K562 (cell line): Measurements from ENCODE around the gene RHOU. TPM values are rescaled to one million over a fixed set of nuclear protein-coding genes. Genes with fewer than 3 reads are reported as not detected.

Experiments
- ATAC-seq: fragments of 200-7000 bp; cut with Tn5 transposase; 3 replicates; pipeline ENCODE4 v1.9.1; 2020; ENCODE audit warnings: moderate library complexity
- BruUV-seq: library from RNA; stranded (reverse); fragments of 400-500 nt; replicated peaks from 2 replicates; lab custom pipeline; 2021; lab: Mats Ljungman, UMichigan
- CTCF ChIA-PET: fragments of 300-600 bp; formaldehyde crosslinking; extraction: SDS; loops from one replicate; lab custom pipeline; 2021; ENCODE audit warnings: low intra/inter-chr PET ratio; lab: Yijun Ruan, JAX
- POLR2A ChIA-PET: fragments of 300-600, 350-650 bp; sonication (Branson Sonifier 250); formaldehyde crosslinking; extraction: SDS; loops from one replicate; lab custom pipeline; 2021; ENCODE audit warnings: antibody characterized with exemption, inconsistent platforms; lab: Yijun Ruan, JAX
- DNase-seq, 4 experiments: peaks; one replicate each; pipeline versions ENCODE4 v3.0.0 to v3.0.0-alpha.2; 2011 to 2018; ENCODE audit warnings: low spot score in 3 of 4, mixed read lengths in 3 of 4; ENCODE audit errors: extremely low read depth in 1 of 4
- FAIRE-seq: peaks from 2 replicates; lab custom pipeline; 2011; peaks lifted over from hg19 to GRCh38; lab: Jason Lieb, UNC
- H2AFZ ChIP-seq: 2 replicates; pipeline ENCODE4 v1.6.0; 2011; ENCODE audit warnings: low read depth, low read length, control low read depth, inconsistent platforms
- H3K27ac ChIP-seq: fragments of 200-600 bp; 3 replicates; pipeline ENCODE4 v1.8.0; 2011; ENCODE audit warnings: low read depth, mild to moderate bottlenecking, control low read depth, inconsistent platforms, low read length, moderate library complexity, mixed read lengths; ENCODE audit errors: extremely low read depth
- H3K27me3 ChIP-seq, 2 experiments: fragments of 300-600 bp in 1 of 2; 2 replicates in 1 of 2; 3 replicates in 1 of 2; pipeline versions ENCODE4 v1.6.0 to v1.8.0; 2011; ENCODE audit warnings: inconsistent platforms in 2 of 2, low read length in 2 of 2, mild to moderate bottlenecking in 1 of 2, mixed read lengths in 1 of 2, moderate library complexity in 1 of 2; ENCODE audit not compliant: control insufficient read depth in 2 of 2, insufficient read depth in 2 of 2
- H3K36me3 ChIP-seq: fragments of 300-600 bp; 3 replicates; pipeline ENCODE4 v1.8.0; 2011; ENCODE audit warnings: mild to moderate bottlenecking, low read length, inconsistent platforms; ENCODE audit not compliant: control insufficient read depth, insufficient read depth
- H3K4me1 ChIP-seq, 2 experiments: fragments of 200-600 bp in 1 of 2; replicated peaks in 1 of 2; 2 replicates in 1 of 2; 3 replicates in 1 of 2; pipeline versions ENCODE4 v1.5.1 to v1.8.0; 2011; ENCODE audit warnings: inconsistent platforms in 2 of 2, low read length in 2 of 2, mild to moderate bottlenecking in 1 of 2, mixed read lengths in 1 of 2, moderate library complexity in 1 of 2; ENCODE audit not compliant: control insufficient read depth in 2 of 2, insufficient read depth in 2 of 2
- H3K4me2 ChIP-seq: 2 replicates; pipeline ENCODE4 v1.6.1; 2011; ENCODE audit warnings: low read length, control low read depth, inconsistent platforms, mixed read lengths; ENCODE audit not compliant: insufficient read depth
- H3K4me3 ChIP-seq: fragments of 200-600 bp; sonication (generic), shearing (Covaris generic); 2 replicates; pipeline ENCODE4 v1.5.1; 2016; ENCODE audit warnings: control low read depth, inconsistent platforms
- H3K79me2 ChIP-seq: fragments of 200-600 bp; 3 replicates; pipeline ENCODE4 v1.8.0; 2011; ENCODE audit warnings: low read length, inconsistent platforms; ENCODE audit not compliant: control insufficient read depth, insufficient read depth
- H3K9ac ChIP-seq, 2 experiments: 2 replicates each; pipeline versions ENCODE4 v1.6.0 to v1.6.1; 2011; ENCODE audit warnings: low read depth in 2 of 2, low read length in 2 of 2, control low read depth in 1 of 2, inconsistent platforms in 1 of 2, mild to moderate bottlenecking in 1 of 2, mixed read lengths in 1 of 2; ENCODE audit not compliant: insufficient read depth in 1 of 2
- H3K9me1 ChIP-seq: one replicate; pipeline ENCODE4 v1.6.0; 2011; ENCODE audit warnings: inconsistent platforms, mild to moderate bottlenecking, low read length, moderate library complexity; ENCODE audit not compliant: control insufficient read depth, insufficient read depth
- H3K9me3 ChIP-seq: replicated peaks from 2 replicates; pipeline ENCODE4 v1.5.1; 2011; ENCODE audit warnings: low read depth, low read length, inconsistent platforms; ENCODE audit not compliant: control insufficient read depth, insufficient read depth
- H4K20me1 ChIP-seq: replicated peaks from 2 replicates; pipeline ENCODE4 v1.6.1; 2011; ENCODE audit warnings: low read length, inconsistent platforms, mixed read lengths; ENCODE audit not compliant: control insufficient read depth, insufficient read depth
- ETS2 ChIP-seq: IDR thresholded peaks from 2 replicates; pipeline ENCODE4 v1.6.1; 2016; ENCODE audit warnings: borderline replicate concordance, missing genetic modification characterization, mild to moderate bottlenecking, moderate library complexity, missing compliant biosample characterization; ENCODE audit not compliant: poor library complexity, severe bottlenecking
- FOXK1 ChIP-seq: sonication (generic); formaldehyde crosslinking; IDR thresholded peaks from 2 replicates; pipeline ENCODE4 v1.8.0; 2022; ENCODE audit warnings: missing genetic modification reagents, mild to moderate bottlenecking, borderline replicate concordance
- GTF2E2 ChIP-seq: fragments of 200-800 bp; sonication (Bioruptor generic); IDR thresholded peaks from 2 replicates; pipeline ENCODE4 v1.6.1; 2016; ENCODE audit warnings: missing genetic modification characterization, missing compliant biosample characterization
- LARP7 ChIP-seq: fragments of 450-650 bp; IDR thresholded peaks from 2 replicates; pipeline ENCODE4 v1.6.1; 2016
- PCBP2 ChIP-seq: fragments of 200-400 bp; formaldehyde crosslinking; IDR thresholded peaks from 2 replicates; pipeline ENCODE4 v1.6.1; 2018; ENCODE audit warnings: low read length, low read depth, mild to moderate bottlenecking, moderate library complexity; ENCODE audit not compliant: poor library complexity, severe bottlenecking
- SMAD3 ChIP-seq: fragments of 450-650 bp; formaldehyde crosslinking; conservative IDR thresholded peaks from 2 replicates; pipeline ENCODE4 v1.4.0; 2020; ENCODE audit warnings: mild to moderate bottlenecking
- SMAD4 ChIP-seq: fragments of 250-450 bp; sonication (Bioruptor Pico); conservative IDR thresholded peaks from 2 replicates; pipeline ENCODE4 v1.8.0; 2021; ENCODE audit warnings: inconsistent platforms, mild to moderate bottlenecking, moderate library complexity
- TAF15 ChIP-seq: fragments of 200-400 bp; formaldehyde crosslinking; IDR thresholded peaks from 2 replicates; pipeline ENCODE4 v1.6.1; 2017; ENCODE audit warnings: mild to moderate bottlenecking, low read depth, low read length, moderate library complexity
- ZBTB17 ChIP-seq: fragments of 450-650 bp; formaldehyde crosslinking; IDR thresholded peaks from 2 replicates; pipeline ENCODE4 v1.4.0; 2020; ENCODE audit warnings: mild to moderate bottlenecking
- ZBTB40 ChIP-seq, 2 experiments: fragments of 450-650 bp in 1 of 2; sonication (generic) in 1 of 2; formaldehyde crosslinking in 1 of 2; IDR thresholded peaks; 2 replicates each; pipeline versions ENCODE4 v1.7.1 to v1.9.0; 2016 to 2022; ENCODE audit warnings: inconsistent platforms in 1 of 2, mild to moderate bottlenecking in 1 of 2, missing genetic modification reagents in 1 of 2
- WGBS: fragments of 100-300 bp; shearing (Covaris generic); methylation state at CpG from one replicate; pipeline ENCODE4 v1.1.6; 2016; ENCODE audit warnings: low coverage, mixed read lengths; ENCODE audit not compliant: insufficient coverage; ENCODE audit errors: missing lambda C conversion rate; 5-methylcytosine and 5-hydroxymethylcytosine counted together
- in situ Hi-C: fragments of 300-500 bp; cut with MboI; formaldehyde crosslinking; loops from 4 replicates; pipeline ENCODE4 v1.15.0; 2018; ENCODE audit warnings: inconsistent platforms, mixed read lengths
- intact Hi-C: fragments of 100-400 bp; cut with micrococcal nuclease; formaldehyde crosslinking; loops from 2 replicates; pipeline ENCODE4 v1.14.2; 2022
- polyA plus RNA-seq, 8 experiments: library from polyadenylated mRNA; depleted of rRNA in 4 of 8; stranded (reverse) in 5 of 8; unstranded in 3 of 8; fragments of >200 nt; fragmentation: Nextera tagmentation in 2 of 8; fragmentation: Illumina TruSeq in 1 of 8; extraction: Ambion mirVana in 2 of 8; extraction: Trizol in 1 of 8; gene quantifications; 2 replicates each; pipeline versions ENCODE4 v1.2.1 to v1.2.3, GENCODE V29; 2011 to 2014; ENCODE audit warnings: inconsistent platforms in 1 of 8, missing spikeins in 1 of 8
- total RNA-seq, 7 experiments: library from RNA; depleted of rRNA in 6 of 7; stranded (reverse); fragments of >200 nt in 6 of 7; fragmentation: Illumina TruSeq in 2 of 7; extraction: Trizol in 2 of 7; gene quantifications; 2 replicates each; pipeline versions ENCODE4 v1.2.1 to v1.2.3, GENCODE V29; 2011 to 2021; ENCODE audit warnings: low replicate concordance in 1 of 7

RHOU gene
- total and polyA plus RNA-seq, 9 of the 15 experiments (the other 6 are each of a cell fraction or from before 2014, with no cell fraction given) = 0.07 TPM; not detected in 8

- BruUV-seq = no TSS peak
- Histone ChIP-seq H2AFZ (no peak overlapping the region), H3K36me3 (no peaks in the 10 kb centered on the region), H3K9me1 (no peaks in the 10 kb centered on the region), H3K9me3 (no peaks in the 10 kb centered on the region), H3K4me1 (no peaks in the 10 kb centered on the region), H3K4me3 (no peak overlapping the region), H3K79me2 (no peaks in the 10 kb centered on the region), H3K27me3 (no peaks in the 10 kb centered on the region), H3K27ac (no peak overlapping the region), H4K20me1 (no peaks in the 10 kb centered on the region), H3K9ac (no peak overlapping the region), H3K4me2 (no peak overlapping the region)
- ChIA-PET CTCF (no interaction called here), POLR2A (no interaction called here)
- TF ChIP-seq SMAD3 (CRISPR knock-in tag) (no peak), GTF2E2 (tag) (no peak), TAF15 (no peak), ZBTB40 (IDR thresholded peaks at IDR 0.05) (no peak), ZBTB40 (CRISPR knock-in tag; IDR thresholded peaks at IDR 0.05) (no peak), SMAD4 (CRISPR knock-in tag) (no peak), ZBTB17 (CRISPR knock-in tag) (no peak), LARP7 (no peak), ETS2 (tag) (no peak), FOXK1 (CRISPR knock-in tag) (no peak), PCBP2 (no peak)
- DNase-seq (no peak), FAIRE-seq (no peak), ATAC-seq (no peak)
- intact Hi-C loops = no loop called here
- in situ Hi-C loops = no loop called here
- 5% methylated on average over 4 of the region's 4 CpGs for WGBS
These were observed 29.0 kb upstream of the RHOU start for GRCh38 chr1:228706305-228706704.
